Measurements from ENCODE around the gene P3H3.

DNA sequence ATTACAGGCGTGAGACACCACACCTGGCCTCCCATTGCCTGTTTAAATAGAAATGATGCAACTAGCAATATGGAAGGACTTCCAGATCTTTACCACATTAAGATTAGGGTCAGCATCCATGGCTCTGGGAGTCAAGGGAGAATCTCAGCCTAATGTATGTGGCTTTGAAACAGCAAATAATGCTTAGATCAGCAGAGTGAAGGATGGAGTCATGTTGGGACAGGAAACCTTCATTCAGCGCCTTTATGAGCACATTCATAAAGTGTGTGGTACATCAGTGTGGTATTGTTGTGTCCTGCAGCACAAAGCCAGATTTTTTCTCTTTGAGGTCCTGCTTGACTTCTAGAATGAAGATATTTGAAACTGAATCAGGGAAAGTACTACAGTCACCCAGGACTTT lies 60.2 kb downstream of the P3H3 start:
- TF ChIP-seq, protein P1, sequence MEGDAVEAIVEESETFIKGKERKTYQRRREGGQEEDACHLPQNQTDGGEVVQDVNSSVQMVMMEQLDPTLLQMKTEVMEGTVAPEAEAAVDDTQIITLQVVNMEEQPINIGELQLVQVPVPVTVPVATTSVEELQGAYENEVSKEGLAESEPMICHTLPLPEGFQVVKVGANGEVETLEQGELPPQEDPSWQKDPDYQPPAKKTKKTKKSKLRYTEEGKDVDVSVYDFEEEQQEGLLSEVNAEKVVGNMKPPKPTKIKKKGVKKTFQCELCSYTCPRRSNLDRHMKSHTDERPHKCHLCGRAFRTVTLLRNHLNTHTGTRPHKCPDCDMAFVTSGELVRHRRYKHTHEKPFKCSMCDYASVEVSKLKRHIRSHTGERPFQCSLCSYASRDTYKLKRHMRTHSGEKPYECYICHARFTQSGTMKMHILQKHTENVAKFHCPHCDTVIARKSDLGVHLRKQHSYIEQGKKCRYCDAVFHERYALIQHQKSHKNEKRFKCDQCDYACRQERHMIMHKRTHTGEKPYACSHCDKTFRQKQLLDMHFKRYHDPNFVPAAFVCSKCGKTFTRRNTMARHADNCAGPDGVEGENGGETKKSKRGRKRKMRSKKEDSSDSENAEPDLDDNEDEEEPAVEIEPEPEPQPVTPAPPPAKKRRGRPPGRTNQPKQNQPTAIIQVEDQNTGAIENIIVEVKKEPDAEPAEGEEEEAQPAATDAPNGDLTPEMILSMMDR (IDR thresholded peaks at IDR 0.05), result no peak
- TF ChIP-seq POLR2A (IDR thresholded peaks at IDR 0.05), result no peak
